HG02678 (cell line): ENCODE data around the gene TCEA2.

ENCODE experiments used
- ATAC-seq: cut with Tn5 transposase; IDR thresholded peaks from one replicate; pipeline ENCODE4 v1.9.1; 2021; ENCODE audit warnings: mild to moderate bottlenecking, moderate library complexity; ENCODE audit not compliant: unreplicated experiment

The TCEA2 gene

GRCh38 chr20:64063389-64064144, 569 bp downstream of the TCEA2 start:
- no peak for ATAC-seq

DNA sequence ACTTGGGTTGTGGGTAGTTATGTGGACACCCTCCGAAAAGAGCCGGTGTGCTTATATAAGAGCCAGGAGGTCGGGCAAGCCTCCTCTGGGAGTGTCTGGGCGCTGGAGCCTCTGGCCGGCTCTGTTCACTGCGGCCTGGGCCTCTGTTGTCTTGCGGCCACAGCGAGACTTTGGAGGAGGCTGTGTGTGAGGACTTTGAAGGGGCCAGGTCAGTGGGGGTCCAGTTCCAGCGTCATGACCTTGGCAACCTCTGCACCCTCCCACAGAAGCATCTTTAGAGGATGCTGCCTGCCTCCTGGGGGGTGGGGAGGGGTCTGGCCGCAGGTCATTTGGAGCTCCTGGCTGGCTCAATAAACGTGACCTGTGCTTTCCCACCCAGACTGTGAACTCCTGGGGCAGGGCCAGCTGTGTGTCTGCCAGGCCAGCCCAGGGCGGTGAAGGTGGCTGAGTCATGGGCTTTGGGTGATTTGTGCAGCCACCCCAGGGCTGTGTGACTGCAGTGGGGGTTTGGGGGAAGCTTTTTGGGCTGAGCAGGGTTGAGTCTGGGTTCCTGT, 1.2 kb downstream of the TCEA2 start:
- no peak for ATAC-seq

DNA sequence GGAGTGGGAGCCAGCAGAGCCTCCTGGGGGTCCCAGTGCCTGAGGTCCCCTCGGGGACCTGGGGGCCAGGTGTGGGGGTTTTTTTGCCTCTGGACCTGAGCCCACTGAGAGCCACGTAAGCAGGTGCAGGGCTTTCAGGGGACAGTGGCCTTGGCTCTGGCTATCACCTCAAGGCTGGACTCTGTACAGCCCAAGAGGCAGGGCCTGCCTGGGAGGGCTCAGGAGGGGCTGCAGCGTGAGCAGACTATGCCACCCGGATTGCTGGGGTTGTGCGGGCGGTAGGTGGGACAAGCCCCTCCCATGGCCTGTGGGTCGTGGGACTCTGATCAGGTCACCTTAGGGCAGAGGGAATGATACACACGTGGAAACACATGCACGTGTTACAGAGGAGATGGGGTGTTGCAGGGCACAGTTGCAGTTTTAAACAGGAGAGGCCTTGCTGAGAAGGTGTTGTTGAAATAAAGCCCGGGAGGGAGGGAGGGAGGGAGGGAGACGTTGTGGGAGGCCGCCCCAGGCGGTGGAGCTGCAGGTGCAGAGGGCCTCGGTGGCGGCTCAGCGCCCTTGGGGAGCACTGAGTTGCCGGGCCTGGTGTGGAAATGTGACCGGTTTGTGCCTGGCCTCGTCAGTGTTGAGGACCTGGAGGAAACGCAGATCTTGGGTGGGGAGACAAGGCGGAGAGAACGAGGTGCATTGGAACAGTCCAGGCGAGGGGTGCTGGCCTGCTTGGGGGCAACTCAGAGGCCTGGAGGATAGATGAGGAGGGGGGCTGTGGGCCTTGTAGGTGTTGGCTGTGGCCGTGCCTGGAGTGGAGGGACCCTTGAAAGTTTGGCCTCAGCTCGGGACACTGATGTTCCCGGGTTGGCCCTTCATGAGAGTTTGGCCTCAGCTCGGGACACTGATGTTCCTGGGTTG, 2.3 kb downstream of the TCEA2 start:
- ATAC-seq, result no peak

DNA sequence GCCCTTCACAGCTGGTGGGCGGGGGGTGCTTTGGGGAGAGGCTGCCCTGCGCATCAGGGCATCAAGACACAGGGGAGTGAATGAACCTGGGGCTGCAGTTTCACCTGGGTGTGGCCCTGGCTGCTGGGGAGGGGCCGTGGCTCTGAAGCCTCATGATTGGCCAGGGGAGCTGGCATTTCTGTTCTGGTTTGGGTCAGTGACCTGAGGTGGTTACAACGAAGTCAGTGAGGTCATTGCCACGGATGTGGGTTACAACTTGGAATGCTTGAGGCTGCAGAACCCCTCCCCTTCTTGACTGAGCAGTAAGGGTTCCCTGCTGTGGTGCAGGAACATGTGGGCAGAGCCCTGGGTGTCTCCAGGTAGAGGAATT, 3.0 kb downstream of the TCEA2 start:
- no peak for ATAC-seq

- no peak for ATAC-seq
Observed at GRCh38 chr20:64067005-64067632, 4.1 kb downstream of the TCEA2 start.

- no peak for ATAC-seq
Observed at GRCh38 chr20:64067733-64068307, 4.8 kb downstream of the TCEA2 start.

DNA sequence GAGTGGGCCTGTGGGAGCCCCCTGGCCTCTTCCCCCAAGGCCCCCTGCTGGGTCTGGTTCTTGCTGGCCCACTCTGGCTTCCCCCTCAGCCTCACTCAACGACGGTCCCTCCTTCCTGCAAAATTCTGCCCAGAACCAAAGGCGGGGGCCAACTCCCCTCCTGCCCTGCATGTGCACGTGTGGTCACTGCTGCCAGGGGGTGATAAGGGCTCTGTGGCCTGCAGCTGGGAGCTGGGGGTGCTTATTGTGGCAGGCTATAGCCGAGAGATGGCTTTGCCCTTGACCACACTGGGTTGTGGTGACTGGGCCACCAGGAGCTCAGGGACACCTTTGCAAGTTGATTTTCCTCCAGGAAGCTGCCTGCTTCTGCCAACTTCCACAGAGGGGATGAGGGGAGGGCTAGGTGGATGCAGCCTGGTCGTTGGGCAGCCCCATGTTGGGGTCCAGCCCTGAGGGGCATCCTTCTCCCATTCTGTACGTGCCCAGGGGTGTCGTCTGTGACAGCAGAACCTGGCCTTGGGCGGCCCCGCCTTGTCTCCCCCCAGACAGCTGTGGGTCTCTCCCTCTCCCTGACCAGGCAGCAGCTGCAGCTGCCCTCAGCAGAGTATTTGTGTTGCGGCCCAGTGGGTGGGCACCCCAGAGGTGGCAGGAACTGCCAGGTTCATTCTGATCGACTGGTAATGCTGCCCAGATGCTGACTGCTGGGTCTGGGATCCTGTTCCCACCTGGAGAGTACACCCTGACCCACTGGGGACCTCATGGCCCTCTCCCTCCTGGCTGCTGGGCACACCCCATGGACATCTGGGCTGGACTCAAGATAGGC, 5.6 kb downstream of the TCEA2 start:
- ATAC-seq, result no peak

GRCh38 chr20:64069209-64069613, 6.2 kb downstream of the TCEA2 start:
- no peak for ATAC-seq

DNA sequence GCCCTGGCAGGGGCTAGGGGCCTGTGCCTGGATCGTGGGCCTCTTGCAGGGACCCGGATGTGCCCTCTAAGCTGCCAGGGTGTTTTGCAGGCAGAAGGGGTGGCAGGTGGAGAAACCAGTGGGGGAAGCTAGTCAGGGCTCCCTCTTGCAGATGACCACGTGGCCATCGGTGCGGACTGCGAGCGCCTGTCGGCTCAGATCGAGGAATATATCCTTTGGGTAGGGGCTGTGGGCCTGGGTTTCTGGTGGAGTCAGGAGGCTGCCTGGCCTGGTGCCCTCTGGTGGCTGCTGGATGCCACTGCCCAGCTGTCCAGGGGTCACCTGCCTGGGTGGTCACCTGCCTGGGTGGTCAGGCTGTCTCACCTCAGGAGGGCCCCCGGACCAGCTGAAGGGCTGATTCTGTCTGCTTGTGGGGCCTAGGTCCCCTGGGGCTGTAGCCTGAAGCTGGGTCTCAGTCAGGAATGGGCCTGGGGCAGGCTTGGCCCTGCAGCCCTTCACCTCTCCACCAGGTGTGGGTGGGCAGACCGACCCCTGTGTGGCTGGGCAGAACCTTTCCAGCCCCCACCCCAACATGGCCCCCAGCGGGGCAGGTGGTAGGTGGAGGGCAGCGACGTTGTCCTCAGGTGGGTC, 6.7 kb downstream of the TCEA2 start:
- no peak for ATAC-seq

DNA sequence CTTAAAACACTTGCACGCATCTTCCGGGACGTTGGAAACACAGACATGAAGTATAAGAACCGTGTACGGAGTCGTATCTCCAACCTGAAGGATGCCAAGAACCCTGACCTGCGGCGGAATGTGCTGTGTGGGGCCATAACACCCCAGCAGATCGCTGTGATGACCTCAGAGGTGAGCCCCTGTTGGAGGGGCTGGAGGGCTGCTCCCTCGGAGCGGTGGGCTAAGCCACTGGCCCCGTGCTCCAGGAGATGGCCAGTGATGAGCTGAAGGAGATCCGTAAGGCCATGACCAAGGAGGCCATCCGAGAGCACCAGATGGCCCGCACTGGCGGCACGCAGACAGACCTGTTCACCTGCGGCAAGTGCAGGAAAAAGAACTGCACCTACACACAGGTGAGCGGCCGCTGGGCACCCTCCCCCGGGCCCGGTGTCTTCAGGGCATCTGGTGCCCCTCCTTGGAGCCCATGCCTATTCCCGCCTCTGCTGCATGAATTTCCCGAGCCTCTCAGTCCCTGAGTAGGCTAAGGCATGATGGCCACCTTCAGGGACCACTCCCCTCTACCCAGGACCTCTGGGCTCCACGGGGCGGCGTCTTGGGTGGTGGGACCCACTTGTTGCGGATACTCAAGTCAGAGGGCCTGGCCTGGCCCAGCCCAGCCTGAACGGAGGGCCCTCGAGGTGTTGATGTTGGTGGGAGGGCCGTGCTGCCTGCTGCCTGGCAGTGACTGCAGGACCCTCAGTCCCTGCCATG, 7.4 kb downstream of the TCEA2 start:
- ATAC-seq, result no peak

- ATAC-seq, result no peak
Observed at GRCh38 chr20:64071341-64072332, 8.6 kb downstream of the TCEA2 start.

- ATAC-seq, result no peak
Observed at GRCh38 chr20:64072498-64073063, 9.6 kb downstream of the TCEA2 start.

- ATAC-seq, result no peak
Observed at GRCh38 chr20:64073476-64074183, 10.6 kb downstream of the TCEA2 start.

- no peak for ATAC-seq
Observed at GRCh38 chr20:64074184-64074789, 11.3 kb downstream of the TCEA2 start.

DNA sequence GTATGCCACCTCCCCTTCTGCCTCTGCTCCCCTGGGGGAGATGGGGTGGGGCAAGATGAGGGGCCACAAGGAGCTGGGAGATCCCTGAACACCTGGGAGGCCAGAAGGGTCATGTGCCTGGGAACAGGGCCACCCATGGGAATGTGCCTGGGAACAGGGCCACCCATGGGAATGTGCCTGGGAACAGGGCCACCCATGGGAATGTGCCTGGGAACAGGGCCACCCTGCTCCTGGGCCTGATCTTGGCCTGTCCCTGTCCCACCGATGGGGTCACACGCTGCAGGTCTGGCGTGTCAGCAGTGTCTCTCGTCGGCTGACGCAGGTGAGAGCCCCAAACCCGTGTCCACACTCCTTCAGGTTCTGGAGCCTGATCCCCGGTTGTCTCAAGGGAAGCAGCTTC, 12.0 kb downstream of the TCEA2 start:
- no peak for ATAC-seq

DNA sequence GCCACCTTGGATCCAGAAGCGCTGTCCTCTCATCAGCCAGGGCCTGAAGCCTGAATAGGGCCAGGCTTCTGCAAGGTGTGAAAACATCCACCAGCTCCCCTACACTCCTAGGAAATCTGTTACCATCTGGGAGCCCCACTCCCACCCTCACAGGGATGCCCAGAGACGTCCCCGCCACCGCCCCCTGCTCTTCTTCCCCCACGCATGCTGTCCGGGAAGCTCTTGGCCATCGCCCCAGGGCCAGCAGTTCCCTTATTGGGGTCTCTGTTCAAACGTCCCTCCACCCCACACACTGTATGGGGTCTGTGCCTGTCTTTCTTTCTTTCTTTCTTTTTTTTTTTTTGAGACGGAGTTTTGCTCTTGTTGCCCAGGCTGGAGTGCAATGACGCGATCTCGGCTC, 12.6 kb downstream of the TCEA2 start:
- ATAC-seq, result no peak
